ENCODE results near the gene CHIT1.

DNA sequence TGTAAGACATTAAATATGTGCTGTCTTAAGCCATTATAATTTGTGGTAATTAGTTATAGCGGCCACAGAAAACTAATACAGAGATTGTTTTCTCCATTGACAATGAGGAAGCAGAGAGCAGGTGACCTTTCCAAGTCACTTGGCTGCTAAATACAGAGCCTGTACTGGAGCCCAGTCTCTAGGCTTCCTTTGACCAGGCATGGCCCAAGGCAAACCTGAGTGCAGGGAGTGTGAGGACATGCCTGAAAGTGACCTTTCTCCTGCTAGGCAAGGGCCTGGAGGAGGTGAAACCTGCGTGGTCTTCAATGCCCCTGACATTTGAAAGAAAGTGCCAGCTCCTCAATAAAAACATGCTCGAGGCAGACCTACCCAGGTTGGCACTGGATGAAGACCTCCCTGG lies 30.5 kb downstream of the CHIT1 start:
- TF ChIP-seq, protein P1, sequence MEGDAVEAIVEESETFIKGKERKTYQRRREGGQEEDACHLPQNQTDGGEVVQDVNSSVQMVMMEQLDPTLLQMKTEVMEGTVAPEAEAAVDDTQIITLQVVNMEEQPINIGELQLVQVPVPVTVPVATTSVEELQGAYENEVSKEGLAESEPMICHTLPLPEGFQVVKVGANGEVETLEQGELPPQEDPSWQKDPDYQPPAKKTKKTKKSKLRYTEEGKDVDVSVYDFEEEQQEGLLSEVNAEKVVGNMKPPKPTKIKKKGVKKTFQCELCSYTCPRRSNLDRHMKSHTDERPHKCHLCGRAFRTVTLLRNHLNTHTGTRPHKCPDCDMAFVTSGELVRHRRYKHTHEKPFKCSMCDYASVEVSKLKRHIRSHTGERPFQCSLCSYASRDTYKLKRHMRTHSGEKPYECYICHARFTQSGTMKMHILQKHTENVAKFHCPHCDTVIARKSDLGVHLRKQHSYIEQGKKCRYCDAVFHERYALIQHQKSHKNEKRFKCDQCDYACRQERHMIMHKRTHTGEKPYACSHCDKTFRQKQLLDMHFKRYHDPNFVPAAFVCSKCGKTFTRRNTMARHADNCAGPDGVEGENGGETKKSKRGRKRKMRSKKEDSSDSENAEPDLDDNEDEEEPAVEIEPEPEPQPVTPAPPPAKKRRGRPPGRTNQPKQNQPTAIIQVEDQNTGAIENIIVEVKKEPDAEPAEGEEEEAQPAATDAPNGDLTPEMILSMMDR (IDR thresholded peaks at IDR 0.05), result no peak
- TF ChIP-seq POLR2A (IDR thresholded peaks at IDR 0.05), result no peak

Measured in tibial nerve (tissue), 3 donors.